GM12878 (cell line): ENCODE data around the gene CHD5. TPM values are rescaled to one million over a fixed set of nuclear protein-coding genes. Genes with fewer than 3 reads are reported as not detected.

Source experiments
- BCL11A ChIP-seq: IDR thresholded peaks from 2 replicates; pipeline ENCODE4 v1.6.1; 2011; ENCODE audit warnings: low read depth, low read length
- BMI1 ChIP-seq: fragments of 450-650 bp; IDR thresholded peaks from 2 replicates; pipeline ENCODE4 v1.6.1; 2016; ENCODE audit warnings: mild to moderate bottlenecking, moderate library complexity, borderline replicate concordance
- DPF2 ChIP-seq: fragments of 450-650 bp; IDR thresholded peaks from 2 replicates; pipeline ENCODE4 v1.6.1; 2017; ENCODE audit warnings: mild to moderate bottlenecking
- E2F4 ChIP-seq: IDR thresholded peaks from 2 replicates; pipeline ENCODE4 v1.6.1; 2012; ENCODE audit warnings: low read depth, low read length, improper control_type of control experiment
- EP300 ChIP-seq, 2 experiments: fragments of 150-350 bp in 1 of 2; IDR thresholded peaks; 2 replicates each; pipeline ENCODE4 v1.6.1; 2011 to 2012; ENCODE audit warnings: low read depth in 2 of 2, low read length in 2 of 2, borderline replicate concordance in 1 of 2, improper control_type of control experiment in 1 of 2, inconsistent platforms in 1 of 2; ENCODE audit not compliant: control insufficient read depth in 1 of 2
- FOXK2 ChIP-seq: fragments of 450-650 bp; IDR thresholded peaks from 2 replicates; pipeline ENCODE4 v1.6.1; 2017; ENCODE audit warnings: mild to moderate bottlenecking, moderate library complexity
- IKZF1 ChIP-seq: fragments of 450-650 bp; conservative IDR thresholded peaks from 2 replicates; pipeline ENCODE4 v1.6.1; 2017; ENCODE audit warnings: antibody characterized with exemption, mild to moderate bottlenecking
- IRF4 ChIP-seq: IDR thresholded peaks from 2 replicates; pipeline ENCODE4 v1.6.1; 2011; ENCODE audit warnings: low read depth, low read length
- KLF5 ChIP-seq: fragments of 450-650 bp; IDR thresholded peaks from 2 replicates; pipeline ENCODE4 v1.6.1; 2014; ENCODE audit warnings: mild to moderate bottlenecking; ENCODE audit not compliant: partially characterized antibody
- PKNOX1 ChIP-seq: fragments of 450-650 bp; IDR thresholded peaks from 2 replicates; pipeline ENCODE4 v1.6.1; 2016; ENCODE audit warnings: mild to moderate bottlenecking
- PRDM15 ChIP-seq: fragments of 450-650 bp; formaldehyde crosslinking; IDR thresholded peaks from 2 replicates; pipeline ENCODE4 v1.4.0; 2020; ENCODE audit warnings: mild to moderate bottlenecking, moderate library complexity
- RAD21 ChIP-seq: IDR thresholded peaks from 2 replicates; pipeline ENCODE4 v1.6.1; 2011; ENCODE audit warnings: mild to moderate bottlenecking, low read depth, low read length, moderate library complexity; ENCODE audit not compliant: insufficient read depth
- RCOR1 ChIP-seq: conservative IDR thresholded peaks from 2 replicates; pipeline ENCODE4 v1.6.1; 2012; ENCODE audit warnings: low read depth, low read length, improper control_type of control experiment
- SIN3A ChIP-seq: IDR thresholded peaks from 2 replicates; pipeline ENCODE4 v1.6.1; 2012; ENCODE audit warnings: low read depth, low read length, improper control_type of control experiment
- SMARCA5 ChIP-seq: fragments of 450-650 bp; IDR thresholded peaks from 2 replicates; pipeline ENCODE4 v1.6.1; 2017; ENCODE audit warnings: mild to moderate bottlenecking
- SREBF1 ChIP-seq: IDR thresholded peaks from 2 replicates; pipeline ENCODE4 v1.6.1; 2012; ENCODE audit warnings: mild to moderate bottlenecking, low read length
- SUZ12 ChIP-seq: fragments of 200-600 bp; sonication (generic); IDR thresholded peaks from one replicate; pipeline ENCODE4 v1.6.1; 2018; ENCODE audit warnings: antibody characterized with exemption, mild to moderate bottlenecking; ENCODE audit not compliant: unreplicated experiment
- TCF7 ChIP-seq: IDR thresholded peaks from 2 replicates; pipeline ENCODE4 v1.6.1; 2014; ENCODE audit warnings: antibody characterized with exemption, borderline replicate concordance
- ZBTB4 ChIP-seq: fragments of 450-650 bp; formaldehyde crosslinking; IDR thresholded peaks from 2 replicates; pipeline ENCODE4 v1.4.0; 2022; ENCODE audit warnings: mild to moderate bottlenecking, moderate library complexity
- ZSCAN29 ChIP-seq: fragments of 450-650 bp; IDR thresholded peaks from 2 replicates; pipeline ENCODE4 v1.6.1; 2017; ENCODE audit warnings: mild to moderate bottlenecking, moderate library complexity
- polyA plus RNA-seq, 11 experiments: library from polyadenylated mRNA; depleted of rRNA in 4 of 11; unstranded in 6 of 11; stranded (reverse) in 5 of 11; fragments of >200 nt; fragmentation: Nextera tagmentation in 4 of 11; fragmentation: Illumina TruSeq in 1 of 11; extraction: Ambion mirVana in 4 of 11; extraction: Trizol in 1 of 11; gene quantifications; 1 replicate in 1 of 11; 2 replicates in 10 of 11; pipeline versions ENCODE4 v1.2.1 to v1.2.3, GENCODE V29; 2011 to 2016; ENCODE audit warnings: inconsistent platforms in 2 of 11, missing spikeins in 2 of 11, low read depth in 1 of 11
- total RNA-seq, 4 experiments: library from RNA; depleted of rRNA in 3 of 4; stranded (reverse); fragments of >200 nt in 3 of 4; fragmentation: Illumina TruSeq in 1 of 4; extraction: Trizol in 1 of 4; gene quantifications; 2 replicates each; pipeline versions ENCODE4 v1.2.1 to v1.2.3, GENCODE V29; 2013 to 2021

The CHD5 gene
- total and polyA plus RNA-seq, 10 of the 15 experiments (the other 5 are each of a cell fraction or from before 2014, with no cell fraction given) = 0.03 to 0.49 (median 0.13) TPM; not detected in 3

GRCh38 chr1:6199298-6200187 lies 19.4 kb upstream of the CHD5 start, which contains the start of gene RPL22 (continued):
- TF ChIP-seq PRDM15 (CRISPR knock-in tag) (no peak), RCOR1 (no peak), SMARCA5 (peak; percentile 49; the same call in 1 of the 2 replicates), SUZ12 (no peak), EP300 (IDR thresholded peaks at IDR 0.05; ENCODE audit: borderline replicate concordance in 1 of 2, control insufficient read depth in 1 of 2, low read depth in 2 of 2, low read length in 2 of 2) (peak in 1 of 2 experiments; percentile 31; a peak in 2 of 4 replicates), ZBTB4 (no peak), PKNOX1 (peak; percentile 69), E2F4 (0 out of 2 replicates have a peak, but pooled peaks have one; percentile 12), TCF7 (no peak), DPF2 (peak; percentile 31; the same call in 1 of the 2 replicates), IKZF1 (peak; percentile 93), SIN3A (peak; percentile 76; the same call in 1 of the 2 replicates), FOXK2 (peak; percentile 97), KLF5 (peak; percentile 98), RAD21 (no peak), SREBF1 (peak; percentile 97), BMI1 (no peak), BCL11A (no peak), IRF4 (peak; percentile 59; the same call in 1 of the 2 replicates), ZSCAN29 (no peak)
